Ovary (tissue), 9 donors: ENCODE data around the gene PSMA2. TPM values are rescaled to one million over a fixed set of nuclear protein-coding genes. Genes with fewer than 3 reads are reported as not detected.

Experiments used
- DNase-seq, 5 donors: peaks; one replicate each; pipeline ENCODE4 v3.0.0-alpha.2; 2019 to 2020
- H3K27ac ChIP-seq, 2 donors: fragments of 200-600 bp; one replicate each; pipeline versions ENCODE4 v1.5.1 to v1.8.0; 2019 to 2022
- H3K27me3 ChIP-seq: fragments of 200-600 bp; one replicate; pipeline ENCODE4 v1.8.0; 2022
- H3K36me3 ChIP-seq: fragments of 200-600 bp; sonication (generic); one replicate; pipeline ENCODE4 v1.5.1; 2019
- H3K4me1 ChIP-seq: one replicate; pipeline ENCODE4 v1.8.1; 2013; ENCODE audit warnings: mild to moderate bottlenecking, moderate library complexity; ENCODE audit not compliant: insufficient read depth
- H3K4me3 ChIP-seq: fragments of 200-600 bp; sonication (generic); one replicate; pipeline ENCODE4 v1.5.1; 2017
- H3K9me3 ChIP-seq, 2 donors: fragments of 200-600 bp in 1 of 2; sonication (generic) in 1 of 2; one replicate each; pipeline versions ENCODE4 v1.5.1 to v1.8.1; 2013 to 2019; ENCODE audit warnings: mild to moderate bottlenecking in 1 of 2, moderate library complexity in 1 of 2
- CTCF ChIP-seq, 3 donors: fragments of 450-650 bp in 2 of 3; fragments of 200-600 bp in 1 of 3; IDR thresholded peaks; one replicate each; pipeline versions ENCODE4 v1.5.1 to v1.8.0; 2016 to 2022; ENCODE audit warnings: antibody characterized with exemption in 3 of 3, mild to moderate bottlenecking in 1 of 3
- EP300 ChIP-seq: sonication (generic); formaldehyde crosslinking; IDR thresholded peaks from one replicate; pipeline ENCODE4 v1.6.1; 2017; ENCODE audit warnings: antibody characterized with exemption
- POLR2A ChIP-seq: fragments of 450-650 bp; IDR thresholded peaks from one replicate; pipeline ENCODE4 v1.6.1; 2017; ENCODE audit warnings: antibody characterized with exemption, mild to moderate bottlenecking, moderate library complexity
- WGBS, 3 donors: extraction: QIAGEN DNeasy Blood & Tissue Kit in 1 of 3; methylation state at CpG; one replicate each; pipeline versions ENCODE4 v1.1.5 to v1.1.7; 2013 to 2017; 5-methylcytosine and 5-hydroxymethylcytosine counted together
- intact Hi-C, 4 donors: fragments of 100-400 bp; cut with DNase I; formaldehyde crosslinking; loops; one replicate each; pipeline versions ENCODE4 v1.11.0 to v1.15.1; 2022 to 2023
- polyA plus RNA-seq, 2 donors: library from polyadenylated mRNA; stranded (reverse); fragments of 200-250 nt in 1 of 2; fragments of 350-450 nt in 1 of 2; fragmentation: Illumina TruSeq in 1 of 2; extraction: RNeasy Lipid Tissue Mini Kit (QIAGEN cat#74804) in 1 of 2; gene quantifications; one replicate each; pipeline ENCODE4 v1.2.3, GENCODE V29; 2013 to 2014
- total RNA-seq, 7 donors: library from RNA; depleted of rRNA in 2 of 7; stranded (reverse); fragments of >200 nt in 2 of 7; fragmentation: NEBNext Ultra II Directional in 3 of 7; extraction: Animal tissue kit (Norgen Biotek cat#: 25700) in 3 of 7; gene quantifications; one replicate each; pipeline versions ENCODE4 v1.1.0 to v1.2.4, GENCODE V29; 2016 to 2023
- donor health status: DM: no; HTN: no; CAD: no; lungs with moderate emphysema.
- donor health status: DM: no; HTN: no; CAD: no.
- donor health status: Bipolar disorder and iron deficiency.
- donor health status: DM: yes; HTN: yes; CAD: no.
- donor health status: DM: no; HTN: no; CAD: no.
- donor health status: DM: yes; HTN: yes; CAD: no.

Gene PSMA2
- total and polyA plus RNA-seq, 9 donors = 43.6 to 79.0 (median 53.7) TPM

GRCh38 chr7:42925630-42926029 is 6.3 kb downstream of the PSMA2 start:
- no peaks in the 10 kb centered on the region for H3K9me3 ChIP-seq
- H3K4me1 ChIP-seq = peaks cover 9% of the 10 kb centered on the region
- DNase-seq = no peak
- H3K27me3 ChIP-seq = no peaks in the 10 kb centered on the region
- H3K27ac ChIP-seq = no peak overlapping the region
- no peak overlapping the region for H3K4me3 ChIP-seq
- TF ChIP-seq CTCF (IDR thresholded peaks at IDR 0.05) = no peak
- TF ChIP-seq EP300 = no peak
- TF ChIP-seq POLR2A = no peak
- no peaks in the 10 kb centered on the region for H3K36me3 ChIP-seq
- 86 to 97% (median 94%) methylated on average over 1 of the region's 1 CpG for WGBS, 3 donors
- intact Hi-C loops = no loop called here

GRCh38 chr7:42924223-42924838 is 7.6 kb downstream of the PSMA2 start:
- Histone ChIP-seq H3K27me3 (no peaks in the 10 kb centered on the region), H3K4me3 (no peak overlapping the region), H3K36me3 (no peaks in the 10 kb centered on the region), H3K9me3 (no peaks in the 10 kb centered on the region), H3K27ac (no peak overlapping the region), H3K4me1 (peaks cover under 1% of the 10 kb centered on the region)
- WGBS, 3 donors = 84 to 96% (median 96%) methylated on average over 5 of the region's 5 CpGs
- intact Hi-C loops = no loop called here
- DNase-seq = no peak
- TF ChIP-seq EP300 (no peak), POLR2A (no peak), CTCF (IDR thresholded peaks at IDR 0.05) (no peak)

DNA sequence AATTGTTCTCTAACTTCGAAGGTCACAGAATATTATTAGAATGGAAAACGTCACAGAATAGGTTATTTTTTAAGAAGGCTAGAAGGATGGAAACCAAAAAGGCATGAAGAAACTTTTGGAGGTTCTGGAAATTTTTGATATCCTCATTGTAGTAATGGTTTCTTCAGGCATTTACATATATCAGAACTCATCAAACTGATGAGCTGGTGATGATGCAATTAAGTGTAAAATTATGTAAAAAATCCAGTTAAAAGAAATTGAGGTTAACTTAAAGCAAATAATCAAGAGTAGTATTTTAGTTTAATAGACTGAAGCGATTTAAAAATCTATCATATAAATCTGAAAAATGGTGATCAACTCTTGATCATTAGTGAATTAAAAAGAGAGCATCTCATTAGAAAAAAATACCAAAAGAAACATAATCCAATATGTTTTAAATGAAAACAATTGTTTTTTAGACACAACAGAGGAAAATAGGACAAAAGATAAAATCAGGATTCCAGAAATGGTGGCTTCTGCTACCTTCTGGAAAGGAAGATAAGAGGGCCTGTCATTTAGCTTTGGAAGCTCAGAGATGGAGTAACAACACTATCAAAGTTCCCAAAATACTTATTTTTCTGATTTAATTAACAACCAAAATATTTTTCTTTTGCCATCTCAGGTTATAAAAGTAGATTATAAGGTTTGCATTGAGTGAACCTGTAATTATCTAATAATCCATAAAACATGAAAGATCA is 9.8 kb downstream of the PSMA2 start:
- no peak overlapping the region for H3K4me3 ChIP-seq
- H3K27ac ChIP-seq = no peak overlapping the region
- no peaks in the 10 kb centered on the region for H3K27me3 ChIP-seq
- no peak for TF ChIP-seq POLR2A
- no peak for TF ChIP-seq CTCF (IDR thresholded peaks at IDR 0.05)
- no peak for TF ChIP-seq EP300
- no peaks in the 10 kb centered on the region for H3K4me1 ChIP-seq
- intact Hi-C loops = no loop called here
- no peaks in the 10 kb centered on the region for H3K36me3 ChIP-seq
- WGBS, 3 donors = 88 to 95% (median 94%) methylated on average over 3 of the region's 3 CpGs
- H3K9me3 ChIP-seq = no peaks in the 10 kb centered on the region
- no peak for DNase-seq

DNA sequence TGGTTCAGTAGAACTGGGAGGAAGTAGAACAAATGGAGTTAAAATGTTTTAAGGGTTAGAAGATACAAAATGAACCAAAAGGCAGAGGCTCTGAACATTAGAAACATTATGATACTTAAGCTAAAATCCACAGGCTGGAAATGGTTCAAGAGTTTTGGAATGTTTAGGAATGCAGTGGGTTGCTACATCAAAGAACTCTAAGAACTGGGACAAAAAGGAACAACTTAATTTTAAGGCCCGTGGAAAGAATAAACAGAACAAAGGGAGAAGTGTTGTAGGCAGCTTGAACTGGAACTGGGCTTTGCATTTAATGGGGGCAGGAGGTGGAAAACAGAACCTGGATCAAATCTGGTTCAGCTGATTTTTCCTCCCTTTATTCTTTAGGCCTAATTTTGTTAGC is 16.6 kb downstream of the PSMA2 start:
- WGBS, 3 donors = 5 to 9% (median 7%) methylated on average over 1 of the region's 1 CpG
- H3K27ac ChIP-seq = no peak overlapping the region
- no peaks in the 10 kb centered on the region for H3K9me3 ChIP-seq
- DNase-seq = no peak
- TF ChIP-seq POLR2A = no peak
- TF ChIP-seq CTCF (IDR thresholded peaks at IDR 0.05) = no peak
- TF ChIP-seq EP300 = no peak
- no peak overlapping the region for H3K4me3 ChIP-seq
- H3K4me1 ChIP-seq = peaks cover 13% of the 10 kb centered on the region
- H3K36me3 ChIP-seq = no peaks in the 10 kb centered on the region
- no peaks in the 10 kb centered on the region for H3K27me3 ChIP-seq
- intact Hi-C loops = no loop called here
